A172 (cell line): ENCODE measurements around the gene MRPL21. TPM values are rescaled to one million over a fixed set of nuclear protein-coding genes. Genes with fewer than 3 reads are reported as not detected.
"Not testable (repeated sequence)": the region's sequence is repeated elsewhere in the genome, so short reads cannot be mapped to it uniquely, and the experiment has no call there.

Experiments
- DNase-seq: peaks from one replicate; pipeline ENCODE4 v3.0.0-alpha.2; 2015; ENCODE audit warnings: low spot score
- total RNA-seq: library from RNA; depleted of rRNA; stranded (reverse); fragments of >200 nt; shearing (Covaris generic); gene quantifications from 2 replicates; pipeline ENCODE4 v1.2.3, GENCODE V29; 2014

The MRPL21 gene
- total RNA-seq, 1 experiment from 2014 or later: 64.7 TPM

DNA sequence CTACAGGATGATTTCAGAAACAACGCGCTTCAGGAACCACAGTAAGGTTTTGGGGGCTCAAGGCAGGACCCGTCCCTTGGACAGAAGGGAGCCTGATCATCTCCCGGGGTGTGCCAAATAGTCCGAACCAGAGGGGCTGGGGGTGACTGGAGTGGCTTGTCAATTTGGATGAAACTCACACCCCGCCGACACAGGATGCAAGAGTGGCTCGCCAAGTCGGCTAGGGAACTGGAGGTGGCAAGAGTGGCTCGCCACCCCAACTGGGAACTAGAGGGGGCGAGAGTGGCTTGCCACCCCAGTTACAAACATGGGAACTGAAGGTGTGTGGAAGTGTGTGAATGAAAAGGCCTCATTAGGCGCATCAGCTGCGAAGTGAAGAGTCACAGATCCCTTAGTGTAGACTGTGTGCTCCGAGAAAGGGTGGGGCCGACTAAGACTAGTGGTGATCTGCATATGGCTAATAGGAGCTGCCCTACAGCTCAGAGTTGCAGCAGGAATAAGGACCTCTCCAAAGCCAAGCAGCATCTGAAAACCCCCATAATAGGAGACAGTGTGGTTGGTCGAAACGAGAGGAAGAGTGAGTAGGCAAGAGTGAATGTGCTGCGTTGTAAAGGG lies 35.3 kb downstream of the MRPL21 start:
- DNase-seq: no peak

DNA sequence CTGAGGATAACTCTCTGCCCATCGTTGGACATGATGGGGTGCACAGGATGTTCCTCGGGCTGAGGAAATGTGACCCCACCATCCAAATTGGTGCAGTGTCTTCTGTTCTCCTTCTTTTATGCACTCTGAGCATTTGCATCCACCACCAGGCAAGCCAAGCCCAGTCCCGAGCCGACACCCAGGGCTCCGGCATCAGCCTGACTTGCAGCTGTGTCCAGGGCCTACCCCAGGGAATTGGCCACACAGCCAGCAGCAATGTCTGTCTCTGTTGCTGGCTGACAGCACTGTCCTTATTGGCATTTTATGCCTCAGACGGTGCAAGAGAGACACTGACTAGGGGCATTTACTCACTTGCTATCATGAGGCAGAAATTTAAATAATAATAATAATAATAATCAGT lies 36.6 kb downstream of the MRPL21 start:
- no peak for DNase-seq

DNA sequence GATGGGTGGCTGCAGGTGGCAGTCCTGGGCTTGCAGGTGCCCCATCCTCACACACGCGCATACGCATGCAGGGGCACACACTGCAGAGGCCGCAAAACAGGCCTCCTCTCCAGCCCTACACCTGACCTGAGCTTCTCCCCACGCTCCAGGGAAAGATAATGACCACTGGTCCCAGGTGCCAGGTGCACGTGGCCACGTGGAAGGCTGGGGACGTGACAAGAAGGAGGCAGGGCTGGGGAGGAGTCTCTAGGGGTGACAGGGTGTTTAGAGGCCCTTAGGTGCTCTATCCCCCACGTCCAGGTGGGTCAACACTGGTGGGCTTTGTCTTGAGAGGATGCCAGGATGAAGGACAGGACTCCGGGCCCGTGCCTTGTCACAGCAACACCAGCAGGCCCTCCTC lies 38.4 kb downstream of the MRPL21 start:
- DNase-seq: no peak

DNA sequence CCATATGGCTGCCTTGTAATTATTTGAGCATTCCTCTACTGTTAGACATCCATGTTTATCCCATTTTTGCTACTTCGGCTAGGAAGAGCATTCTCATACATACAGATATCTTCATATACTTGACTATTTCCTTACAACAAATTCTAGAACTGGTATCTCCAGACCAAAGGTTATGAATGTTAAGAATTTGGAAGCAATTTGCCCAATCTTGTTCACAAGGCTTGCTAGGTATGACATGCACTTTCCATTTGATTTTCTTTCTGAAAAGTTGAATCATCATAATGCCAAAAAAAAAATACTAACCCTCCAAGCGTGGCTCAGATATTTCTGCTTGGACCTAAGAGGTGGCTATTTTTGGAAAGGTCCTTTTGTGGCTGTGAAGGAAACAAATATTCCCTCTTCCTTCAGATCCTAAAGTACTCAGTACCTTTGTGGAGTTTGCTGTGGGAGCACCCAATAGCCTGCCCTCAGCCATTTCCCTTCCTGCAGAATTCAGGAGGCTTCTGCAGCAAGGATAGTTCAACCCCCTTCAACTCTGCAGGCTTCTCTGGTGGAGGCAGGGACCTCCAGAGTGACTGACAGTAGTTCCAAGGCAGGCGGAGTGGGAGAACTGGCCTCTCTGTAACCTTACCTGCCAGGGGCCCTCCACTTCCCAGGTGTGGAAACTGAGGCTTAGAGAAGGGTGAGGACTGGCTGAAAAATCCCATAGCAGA lies 39.9 kb downstream of the MRPL21 start:
- DNase-seq: no peak

DNA sequence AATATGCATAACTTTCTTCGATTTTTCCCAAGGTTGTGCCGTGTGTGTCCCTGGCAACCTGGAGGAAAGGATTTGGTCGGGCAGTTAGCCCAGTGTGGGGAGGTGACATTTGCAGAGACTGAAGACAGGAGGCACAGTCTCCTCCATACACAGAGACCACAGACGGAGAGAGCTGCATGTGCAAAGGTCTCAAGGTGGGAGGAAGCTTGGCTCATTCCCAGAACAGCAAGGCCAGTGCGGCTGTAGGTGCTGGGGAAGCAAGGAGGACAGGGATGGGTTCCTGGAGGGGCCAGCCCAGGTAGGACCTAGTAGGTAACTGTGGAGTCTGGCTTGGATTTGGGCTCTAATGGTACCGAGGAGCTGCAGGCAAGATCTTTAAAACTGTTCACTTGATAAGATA lies 41.2 kb downstream of the MRPL21 start:
- no peak for DNase-seq

DNA sequence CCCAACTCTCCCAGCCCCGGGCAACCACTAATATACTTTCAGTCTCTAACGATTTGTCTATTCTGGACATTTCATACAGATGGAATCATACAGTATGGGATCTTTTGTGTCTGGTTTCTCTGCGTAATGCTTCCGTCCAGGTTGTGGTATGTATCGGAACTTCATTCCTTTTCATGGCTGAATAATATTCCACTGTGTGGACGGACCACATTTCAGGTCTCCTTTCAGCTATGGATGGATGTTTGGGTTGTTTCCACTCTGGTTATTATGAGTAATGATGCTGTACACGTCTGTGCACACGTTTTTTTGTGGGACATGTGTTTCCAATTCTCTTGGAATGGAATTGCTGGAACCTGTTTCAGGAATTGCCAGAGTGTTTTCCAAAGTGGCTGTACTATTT lies 44.5 kb downstream of the MRPL21 start:
- DNase-seq: no peak

DNA sequence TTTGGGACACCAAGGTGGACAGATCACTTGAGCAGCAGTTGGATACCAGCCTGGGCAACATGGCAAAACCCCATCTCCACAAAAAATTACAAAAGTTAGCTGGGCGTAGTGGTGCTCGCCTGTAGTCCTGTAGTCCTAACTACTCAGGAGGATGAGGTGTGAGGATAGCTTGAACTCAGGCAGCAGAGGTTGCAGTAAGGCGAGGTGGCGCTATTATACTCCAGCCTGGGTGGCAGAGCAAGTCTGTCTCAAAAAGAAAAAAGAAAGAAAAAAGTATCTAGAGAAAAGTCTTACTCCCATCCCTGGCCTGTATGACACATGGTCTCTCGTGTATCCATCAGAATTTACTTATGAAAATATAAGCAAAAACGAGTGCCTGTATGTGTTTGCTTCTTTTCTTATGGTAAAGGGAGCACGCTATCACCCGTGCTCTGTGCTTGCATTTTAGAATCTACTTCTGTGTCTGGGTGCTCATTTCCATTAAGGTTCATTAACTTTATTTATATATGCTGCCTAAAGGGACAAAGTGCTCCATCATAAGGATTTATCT lies 46.5 kb downstream of the MRPL21 start:
- no peak for DNase-seq

DNA sequence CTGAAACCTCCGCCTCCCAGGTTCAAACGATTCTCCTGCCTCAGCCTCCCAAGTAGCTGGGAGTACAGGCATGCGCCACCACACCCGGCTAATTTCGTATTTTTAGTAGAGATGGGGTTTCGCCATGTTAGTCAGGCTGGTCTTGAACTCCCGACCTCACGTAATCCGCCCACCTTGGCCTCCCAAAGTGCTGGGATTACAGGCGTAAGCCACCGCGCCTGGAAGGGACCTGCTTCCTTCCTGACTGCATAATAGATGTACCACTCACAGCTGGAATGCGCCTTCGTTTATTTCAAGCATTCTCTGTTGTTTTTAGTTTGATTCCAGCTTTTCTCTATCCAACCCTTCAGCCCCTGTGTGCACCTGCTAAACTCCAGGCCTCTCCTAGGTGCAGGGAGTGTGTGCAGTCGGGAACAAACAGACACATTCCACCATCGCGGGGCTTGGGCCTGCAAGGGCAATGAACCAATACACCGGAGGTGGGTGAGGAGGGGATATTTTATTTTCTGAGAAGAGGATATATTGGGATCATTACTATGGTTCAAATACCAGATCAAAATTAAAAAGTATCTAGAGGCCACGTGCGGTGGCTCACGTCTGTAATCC lies 47.1 kb downstream of the MRPL21 start:
- not testable (repeated sequence) for DNase-seq

DNA sequence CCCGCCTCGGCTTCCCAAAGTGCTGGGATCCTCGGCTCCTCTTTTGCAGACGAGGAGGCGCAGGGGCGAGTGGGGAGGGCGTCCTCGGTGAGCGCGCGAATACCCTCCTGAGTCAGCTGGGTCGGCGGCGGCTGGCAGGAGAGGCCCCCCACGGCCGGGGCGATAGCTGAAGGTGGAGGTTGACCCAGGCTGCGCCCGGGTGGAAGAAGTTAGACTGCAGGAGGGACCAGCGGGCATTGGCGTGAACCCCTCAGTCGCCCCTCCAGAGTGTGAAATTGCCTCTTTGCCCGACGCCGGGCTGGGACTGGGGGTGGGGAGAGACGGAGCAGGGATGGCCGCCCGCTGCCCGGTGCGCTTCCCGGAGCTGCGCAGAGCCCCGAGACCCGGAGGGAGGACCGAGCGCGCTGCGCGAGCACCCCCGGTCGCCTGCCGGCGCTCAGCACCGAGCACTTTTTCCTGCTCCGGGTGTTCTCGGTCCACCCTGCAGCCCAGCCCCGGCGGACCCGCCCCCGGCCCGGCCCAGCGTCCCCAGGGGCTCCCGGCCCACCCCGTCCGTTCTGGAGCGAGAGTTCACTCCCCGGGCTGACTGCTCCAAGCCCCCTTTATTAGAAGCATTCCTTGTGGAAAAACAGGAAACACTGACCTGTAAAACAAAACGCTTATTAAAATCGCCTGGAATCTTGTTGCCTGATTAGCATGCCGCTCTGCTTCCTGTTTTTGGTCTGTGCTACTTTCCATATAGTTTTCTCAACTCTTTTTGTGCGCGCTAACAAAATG lies 48.2 kb downstream of the MRPL21 start:
- DNase-seq: no peak

DNA sequence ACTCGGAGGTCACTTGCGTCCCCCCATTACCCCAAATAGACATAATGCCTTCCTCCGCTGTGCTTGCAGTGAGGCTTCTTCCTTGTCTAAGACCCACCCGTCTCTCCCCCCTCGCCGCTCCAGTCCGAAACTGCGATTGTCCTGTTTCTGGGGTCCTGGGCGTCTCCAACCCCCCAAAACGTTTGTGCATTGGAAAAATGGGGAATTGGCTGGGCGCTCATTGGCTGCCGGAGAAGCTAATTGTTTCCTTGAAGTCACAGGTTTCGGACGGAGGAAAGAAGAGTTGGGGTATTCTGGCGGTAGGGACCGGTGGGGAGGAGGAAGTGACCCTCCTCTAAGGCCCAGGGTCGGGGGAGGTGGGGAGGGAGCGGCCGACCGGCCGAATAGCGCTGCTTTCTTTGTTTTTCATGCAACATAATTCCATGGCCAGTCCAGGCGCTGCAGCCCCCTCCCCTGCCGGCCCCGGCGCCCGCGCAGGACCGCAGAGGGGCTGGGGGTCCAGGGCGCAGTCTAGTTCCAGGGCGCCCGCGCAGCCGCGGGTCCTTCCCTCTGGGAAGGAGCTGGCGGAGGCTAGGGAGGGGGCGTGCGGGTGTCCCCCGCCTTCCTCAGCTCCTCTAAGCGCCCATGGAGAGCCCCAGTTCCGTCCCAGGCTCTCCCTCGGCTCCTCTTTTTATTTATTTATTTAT lies 49.2 kb downstream of the MRPL21 start:
- no peak for DNase-seq

DNA sequence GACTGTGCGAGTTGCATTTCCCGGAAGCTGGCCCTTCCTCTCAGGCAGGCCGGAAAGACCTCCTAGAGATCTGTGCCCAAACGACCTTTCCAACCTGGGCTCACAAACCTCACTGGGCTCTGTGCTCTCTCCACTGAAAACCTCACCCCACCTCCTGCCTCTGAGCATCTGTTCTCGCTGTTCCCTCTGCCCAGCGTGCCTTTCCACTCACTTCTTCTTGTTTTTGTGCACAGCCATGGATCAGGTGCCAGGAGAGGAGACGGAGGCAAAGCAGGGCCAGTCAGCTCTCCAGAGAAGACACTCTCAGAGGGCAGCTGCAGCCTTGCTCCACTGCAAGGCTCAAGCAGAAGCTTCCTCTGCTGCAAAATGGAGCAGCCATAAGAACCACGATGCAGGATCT lies 51.0 kb downstream of the MRPL21 start:
- DNase-seq: no peak

DNA sequence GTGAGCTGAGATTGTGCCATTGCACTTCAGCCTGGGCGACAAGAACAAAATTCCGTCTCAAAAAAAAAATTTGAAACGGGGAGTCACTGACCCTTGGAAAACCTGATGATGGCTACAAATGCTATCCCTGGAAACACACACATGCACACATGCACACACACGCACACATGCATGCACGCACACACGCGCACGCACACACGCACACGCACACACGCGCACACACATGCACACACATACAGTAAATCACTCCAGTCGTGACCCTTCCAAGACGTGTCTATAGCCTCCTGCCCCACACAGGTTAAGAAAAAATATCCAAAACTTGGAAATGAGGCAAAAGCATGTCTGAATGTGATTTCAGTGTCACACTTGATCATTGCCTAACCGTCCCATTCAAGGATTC lies 55.2 kb downstream of the MRPL21 start:
- no peak for DNase-seq

DNA sequence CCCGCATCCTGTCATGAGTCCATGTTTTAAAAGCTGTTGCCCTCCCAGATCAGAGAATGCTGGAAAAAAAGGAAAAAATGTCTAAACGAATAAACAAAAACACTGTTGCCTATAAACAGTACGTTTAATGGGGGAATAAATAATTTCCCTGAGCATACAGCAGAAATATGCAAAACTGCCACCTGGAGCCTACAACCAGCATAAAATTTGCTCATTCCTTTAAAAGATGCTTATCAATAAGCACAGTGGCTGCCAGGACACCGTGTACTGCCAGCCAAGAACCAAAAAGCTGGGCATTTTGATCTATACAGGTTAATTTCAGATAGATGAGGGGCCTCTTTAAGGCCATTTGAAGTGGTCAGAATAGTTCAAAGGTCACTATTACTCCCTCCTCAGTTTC lies 56.2 kb downstream of the MRPL21 start:
- no peak for DNase-seq

DNA sequence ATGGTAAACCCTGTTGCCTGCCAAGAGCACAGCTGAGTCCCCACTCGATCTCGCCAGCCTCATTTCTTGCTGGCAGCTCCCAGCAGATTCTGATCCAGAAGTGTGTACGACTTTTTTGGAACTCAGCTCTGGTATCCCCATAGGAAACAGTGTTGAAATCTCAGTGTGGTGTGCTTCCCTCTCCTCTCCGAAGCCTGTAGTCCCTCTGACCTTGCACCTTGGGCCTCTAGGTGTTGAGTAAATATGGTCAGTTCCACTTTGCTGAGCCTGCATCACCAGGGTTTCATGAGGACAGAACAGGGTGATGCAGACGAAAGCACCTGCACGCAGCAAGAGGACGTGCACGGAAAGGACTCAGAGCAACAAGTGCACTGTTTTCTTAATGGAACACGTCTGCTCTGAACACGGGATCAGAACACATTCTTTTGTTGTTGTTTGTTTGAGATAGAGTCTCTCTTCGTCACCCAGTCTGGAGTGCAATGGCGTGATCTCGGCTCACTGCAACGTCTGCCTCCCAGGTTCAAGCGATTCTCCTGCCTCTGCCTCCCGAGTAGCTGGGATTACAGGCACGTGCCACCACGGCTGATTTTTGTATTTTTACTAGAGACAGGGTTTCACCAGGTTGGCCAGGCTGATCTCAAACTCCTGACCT lies 58.2 kb downstream of the MRPL21 start:
- DNase-seq: no peak

DNA sequence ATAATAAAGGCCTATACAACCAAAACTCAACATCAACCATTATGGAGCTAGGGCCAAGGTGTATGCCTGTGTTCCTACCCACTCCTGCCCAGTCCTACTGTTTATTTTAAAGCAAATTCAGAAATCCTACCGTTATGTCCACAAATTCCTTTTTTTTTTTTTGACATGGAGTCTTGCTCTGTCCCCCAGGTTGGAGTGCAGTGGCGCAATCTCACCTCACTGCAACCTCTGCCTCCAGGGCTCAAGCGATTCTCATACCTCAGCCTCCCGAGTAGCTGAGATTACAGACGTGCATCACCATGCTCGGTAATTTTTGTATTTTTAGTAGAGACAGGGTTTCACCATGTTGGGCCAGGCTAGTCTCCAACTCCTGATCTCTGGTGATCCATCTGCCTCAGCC lies 58.8 kb downstream of the MRPL21 start:
- no peak for DNase-seq

DNA sequence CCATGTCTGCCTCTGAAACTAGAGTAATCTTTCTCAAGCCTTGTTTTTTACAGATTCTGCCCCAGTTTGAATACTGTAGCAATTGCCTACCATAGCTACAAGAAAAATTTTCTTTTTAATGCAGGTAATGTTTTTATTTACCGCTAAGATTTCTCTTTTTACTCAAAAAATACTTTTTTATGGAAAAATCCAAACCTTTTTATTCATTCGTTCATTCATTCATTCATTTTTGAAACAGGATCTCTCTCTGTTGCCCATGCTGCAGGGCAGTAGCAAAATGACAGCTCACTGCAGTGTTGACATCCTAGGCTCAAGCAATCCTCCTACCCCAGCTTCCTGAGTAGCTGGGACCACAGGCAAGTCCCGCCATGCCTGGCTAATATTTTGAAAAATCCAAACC lies 59.3 kb downstream of the MRPL21 start:
- no peak for DNase-seq

DNA sequence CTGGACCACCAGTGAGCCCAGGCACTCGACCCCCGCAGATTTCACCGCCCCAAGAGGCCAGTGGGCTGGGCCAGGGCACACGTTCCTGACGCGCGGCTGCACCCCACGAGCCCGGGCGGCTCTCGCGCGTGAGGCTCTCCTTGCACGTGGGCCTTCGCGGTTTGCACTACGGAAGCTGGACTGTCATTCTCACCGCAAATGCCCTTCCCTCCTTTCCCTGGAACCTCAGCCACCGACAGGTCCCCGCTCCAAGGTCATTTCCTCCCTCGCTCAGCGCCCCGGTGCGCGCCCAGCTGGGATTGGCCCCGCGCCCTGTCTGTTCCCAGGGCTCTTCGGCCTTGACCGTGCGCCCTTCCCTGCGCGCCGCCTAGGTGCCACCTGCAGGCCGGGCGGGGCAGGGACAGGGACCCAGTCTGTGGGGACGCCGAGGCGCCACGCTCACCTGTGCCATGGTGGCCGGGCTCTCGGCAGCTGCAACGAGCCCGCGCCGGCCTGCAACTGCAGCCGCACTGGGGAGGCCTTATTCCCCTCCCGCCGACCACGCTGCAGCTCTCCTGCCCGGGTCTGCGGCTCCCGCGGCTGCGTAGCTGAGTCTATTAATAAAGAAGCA lies 59.8 kb downstream of the MRPL21 start:
- no peak for DNase-seq

DNA sequence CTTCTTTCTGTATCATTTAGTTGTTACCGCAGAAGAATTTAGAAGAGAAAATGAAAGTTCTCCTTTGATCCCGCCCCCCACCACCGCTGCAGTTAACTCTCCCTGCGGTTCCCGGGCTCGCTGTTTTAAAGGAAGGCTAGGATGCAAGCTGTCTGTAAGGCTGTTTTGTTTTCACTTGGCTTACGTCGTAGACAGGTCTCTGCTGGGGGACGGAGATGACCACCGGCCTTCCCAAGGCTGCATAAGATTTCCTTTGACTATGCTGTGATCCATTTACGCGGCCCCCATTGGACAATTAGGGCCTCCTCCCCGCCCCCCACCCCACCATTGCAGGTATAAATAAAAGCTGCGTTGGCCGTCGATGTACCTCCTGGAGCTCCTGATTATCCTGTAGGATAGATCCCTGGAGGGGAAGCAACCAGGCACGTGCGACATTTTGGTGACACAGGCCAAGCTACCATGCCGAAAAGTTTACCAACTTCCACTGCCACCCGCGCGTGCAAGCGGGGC lies 60.5 kb downstream of the MRPL21 start:
- DNase-seq: no peak

DNA sequence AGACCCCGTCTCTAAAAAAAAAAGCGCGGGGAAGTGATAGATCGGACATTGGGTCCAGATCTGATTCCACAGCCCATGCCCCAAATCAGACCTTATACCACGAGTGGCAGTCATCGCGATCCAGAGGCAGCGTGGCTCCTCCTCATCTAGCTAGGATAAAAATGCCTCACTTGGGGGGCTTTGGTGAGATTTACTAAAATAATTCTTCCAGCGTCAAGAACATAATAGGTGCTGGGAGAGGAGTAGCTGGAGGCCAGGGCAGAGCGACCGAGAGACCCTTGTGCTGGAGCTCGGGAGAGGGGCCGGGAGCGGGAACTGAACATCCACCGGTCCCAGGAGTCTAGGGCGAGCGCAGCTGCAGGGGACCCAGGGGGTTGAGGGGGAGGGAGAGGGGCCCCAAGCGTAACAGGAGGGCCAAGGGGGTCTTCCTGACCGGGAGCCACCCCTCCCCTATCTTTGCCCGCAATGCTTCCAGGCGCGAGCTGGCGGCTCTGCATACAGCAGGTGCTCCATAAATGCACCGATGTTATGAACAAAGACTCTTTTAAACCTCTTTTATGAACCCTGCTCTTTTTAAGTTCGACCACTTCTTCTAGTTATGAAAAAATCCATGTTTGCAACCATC lies 61.1 kb downstream of the MRPL21 start:
- no peak for DNase-seq
